ENCODE results near the gene PTPRN2. TPM values are rescaled to one million over a fixed set of nuclear protein-coding genes. Genes with fewer than 3 reads are reported as not detected.

The PTPRN2 gene
- polyA plus RNA-seq, 3 donors = 6.8 to 7.9 (median 7.2) TPM

DNA sequence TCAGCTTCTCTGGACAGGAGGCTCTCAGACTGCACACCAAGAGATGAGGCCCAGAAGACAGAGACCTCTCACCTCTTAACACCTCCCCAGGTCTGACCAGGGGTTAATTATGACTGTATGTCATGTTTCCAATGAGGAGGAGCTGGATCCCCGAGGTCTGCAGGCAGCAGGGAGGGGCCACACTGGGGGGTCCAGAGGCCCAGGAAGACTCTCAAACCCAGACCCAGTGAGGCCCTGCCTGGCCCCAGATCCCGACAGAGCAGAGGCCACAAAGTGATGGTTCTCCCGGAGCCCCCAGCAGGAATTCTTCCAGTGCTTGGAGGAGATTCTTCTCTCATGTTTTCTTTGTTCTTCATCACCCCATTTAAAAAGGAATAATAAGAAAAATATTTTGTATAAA, 28.8 kb downstream of the PTPRN2 start:
- DNase-seq (ENCODE audit: low read depth in 3 of 3, low spot score in 2 of 3) = no peak

- no peak for DNase-seq (ENCODE audit: low read depth in 3 of 3, low spot score in 2 of 3)
Measured at GRCh38 chr7:158557441-158557755, 30.2 kb downstream of the PTPRN2 start.

GRCh38 chr7:158556721-158557440, 30.7 kb downstream of the PTPRN2 start:
- DNase-seq (ENCODE audit: low read depth in 3 of 3, low spot score in 2 of 3) = no peak

DNA sequence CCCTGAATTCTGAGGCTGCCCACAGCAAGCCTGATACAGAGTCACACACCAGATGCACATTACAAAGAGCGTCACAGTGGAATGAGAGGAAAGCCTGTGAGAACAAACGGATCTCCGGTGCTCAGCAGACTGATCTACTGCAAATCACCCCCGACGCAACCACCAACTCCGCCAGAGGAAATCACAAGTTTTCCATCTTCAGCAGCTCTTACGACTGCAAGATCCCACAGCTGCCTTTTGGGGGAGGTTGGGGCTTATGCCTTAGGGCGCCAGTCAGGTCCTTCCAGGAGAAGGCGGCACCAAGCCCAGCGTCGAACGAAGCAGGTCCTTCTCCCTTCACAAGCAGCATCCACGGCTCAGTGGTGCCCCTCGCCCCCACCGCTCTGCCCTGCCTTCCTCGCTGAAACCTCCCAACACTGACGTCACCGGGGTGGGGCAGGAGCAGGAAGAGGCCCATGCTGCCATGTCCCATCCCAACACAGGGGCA, 32.5 kb downstream of the PTPRN2 start:
- DNase-seq (ENCODE audit: low read depth in 3 of 3, low spot score in 2 of 3) = no peak

GRCh38 chr7:158550886-158551452, 36.7 kb downstream of the PTPRN2 start:
- no peak for DNase-seq (ENCODE audit: low read depth in 3 of 3, low spot score in 2 of 3)

DNA sequence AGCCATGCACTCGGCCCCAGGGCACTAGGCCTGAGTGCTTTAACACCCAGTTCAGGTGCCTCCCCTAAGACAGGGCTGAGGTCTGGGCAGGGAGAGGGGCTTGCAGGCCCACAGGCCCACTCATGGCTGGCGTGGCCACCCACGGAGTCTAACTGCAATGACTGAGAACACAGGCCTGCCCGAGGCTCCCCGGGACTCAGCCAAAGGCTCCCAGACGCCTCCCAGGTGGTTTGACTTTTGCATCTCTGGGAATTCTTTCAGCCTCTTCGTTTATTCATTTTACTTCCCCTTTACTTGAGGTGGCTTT, 37.3 kb downstream of the PTPRN2 start:
- DNase-seq (ENCODE audit: low read depth in 3 of 3, low spot score in 2 of 3) = no peak

- peak in 2 of 3 donors; percentile 21 to 29 for DNase-seq (ENCODE audit: low read depth in 3 of 3, low spot score in 2 of 3)
Measured at GRCh38 chr7:158549616-158550393, 37.8 kb downstream of the PTPRN2 start.

- DNase-seq (ENCODE audit: low read depth in 3 of 3, low spot score in 2 of 3) = no peak
Measured at GRCh38 chr7:158549176-158549615, 38.4 kb downstream of the PTPRN2 start.

- DNase-seq (ENCODE audit: low read depth in 3 of 3, low spot score in 2 of 3) = no peak
Measured at GRCh38 chr7:158548726-158549125, 38.9 kb downstream of the PTPRN2 start.

DNA sequence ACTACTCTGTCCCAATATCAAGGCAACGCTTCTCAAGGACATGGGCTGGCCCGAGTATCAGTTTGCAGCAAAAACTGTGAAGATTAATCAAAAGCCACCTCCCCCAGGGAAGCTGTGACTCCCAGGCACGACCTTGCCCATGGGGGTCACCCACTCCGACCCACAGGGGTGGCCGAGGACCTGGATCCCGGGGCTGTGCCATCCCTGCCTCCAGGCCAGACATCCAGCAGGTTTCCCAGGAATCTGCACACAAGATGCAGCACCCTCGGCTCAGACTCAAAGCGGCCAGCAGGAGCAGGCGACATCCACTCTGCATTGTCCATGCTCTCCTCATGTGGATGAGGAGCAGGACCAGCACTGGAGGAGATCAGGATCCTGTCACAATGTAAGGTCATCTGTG, 39.8 kb downstream of the PTPRN2 start:
- DNase-seq (ENCODE audit: low read depth in 3 of 3, low spot score in 2 of 3) = no peak

GRCh38 chr7:158546626-158547025, 41.0 kb downstream of the PTPRN2 start:
- DNase-seq (ENCODE audit: low read depth in 3 of 3, low spot score in 2 of 3) = no peak

- DNase-seq (ENCODE audit: low read depth in 3 of 3, low spot score in 2 of 3) = no peak
Measured at GRCh38 chr7:158546214-158546613, 41.4 kb downstream of the PTPRN2 start.

DNA sequence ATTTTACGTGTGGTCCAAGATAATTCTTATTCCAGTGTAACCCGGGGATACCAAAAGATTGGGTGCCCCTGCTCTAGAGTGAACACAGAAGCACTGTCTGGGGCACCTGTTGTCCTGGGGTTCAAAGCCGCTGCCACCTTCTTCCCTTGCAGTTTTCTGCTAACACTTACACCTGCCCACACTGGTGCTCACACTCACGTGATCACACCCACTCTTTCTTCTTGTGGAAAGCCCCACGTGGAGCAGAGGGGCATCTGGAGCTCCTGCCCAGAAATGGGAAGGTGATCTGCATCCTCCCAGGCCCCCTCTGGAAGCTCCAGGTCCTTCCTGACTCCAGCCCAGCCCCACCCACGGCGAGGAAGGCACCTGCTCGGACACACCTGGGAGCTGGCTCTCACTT, 42.9 kb downstream of the PTPRN2 start:
- no peak for DNase-seq (ENCODE audit: low read depth in 3 of 3, low spot score in 2 of 3)

- DNase-seq (ENCODE audit: low read depth in 3 of 3, low spot score in 2 of 3) = no peak
Measured at GRCh38 chr7:158543840-158544239, 43.8 kb downstream of the PTPRN2 start.

- no peak for DNase-seq (ENCODE audit: low read depth in 3 of 3, low spot score in 2 of 3)
Measured at GRCh38 chr7:158542651-158543566, 44.7 kb downstream of the PTPRN2 start.

DNA sequence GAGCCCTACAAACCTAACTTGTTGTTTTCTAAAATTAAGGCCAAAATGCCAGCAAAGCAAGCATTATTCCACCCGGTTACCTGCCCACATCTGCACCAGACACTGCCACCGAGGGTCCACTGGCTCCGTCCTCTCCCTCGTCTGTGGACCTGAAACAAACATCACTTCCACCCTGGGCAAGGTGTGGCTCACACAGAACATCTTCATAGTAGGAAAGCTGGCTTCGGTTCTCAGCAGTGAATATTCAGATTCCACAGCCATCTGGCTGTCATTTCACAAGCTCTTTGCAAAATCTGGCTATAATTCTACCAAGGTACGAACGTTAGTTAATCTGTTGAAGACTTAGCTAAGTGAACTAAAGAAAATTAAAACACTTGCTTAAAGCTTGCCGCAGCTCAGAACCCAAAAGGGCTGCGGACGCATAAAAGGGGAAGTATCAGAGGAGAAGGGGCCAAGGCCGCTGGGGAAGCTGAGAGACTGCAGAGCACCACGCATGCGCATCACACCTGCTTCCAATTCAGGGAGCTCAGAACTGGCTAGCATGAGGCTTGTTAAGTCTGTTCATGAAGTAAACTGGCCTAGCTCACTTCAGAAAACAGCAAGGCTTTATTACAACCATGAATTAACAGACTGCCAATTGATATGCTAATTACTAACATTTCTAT, 46.1 kb downstream of the PTPRN2 start:
- DNase-seq (ENCODE audit: low read depth in 3 of 3, low spot score in 2 of 3) = no peak

- no peak for DNase-seq (ENCODE audit: low read depth in 3 of 3, low spot score in 2 of 3)
Measured at GRCh38 chr7:158539711-158540146, 47.9 kb downstream of the PTPRN2 start.

DNA sequence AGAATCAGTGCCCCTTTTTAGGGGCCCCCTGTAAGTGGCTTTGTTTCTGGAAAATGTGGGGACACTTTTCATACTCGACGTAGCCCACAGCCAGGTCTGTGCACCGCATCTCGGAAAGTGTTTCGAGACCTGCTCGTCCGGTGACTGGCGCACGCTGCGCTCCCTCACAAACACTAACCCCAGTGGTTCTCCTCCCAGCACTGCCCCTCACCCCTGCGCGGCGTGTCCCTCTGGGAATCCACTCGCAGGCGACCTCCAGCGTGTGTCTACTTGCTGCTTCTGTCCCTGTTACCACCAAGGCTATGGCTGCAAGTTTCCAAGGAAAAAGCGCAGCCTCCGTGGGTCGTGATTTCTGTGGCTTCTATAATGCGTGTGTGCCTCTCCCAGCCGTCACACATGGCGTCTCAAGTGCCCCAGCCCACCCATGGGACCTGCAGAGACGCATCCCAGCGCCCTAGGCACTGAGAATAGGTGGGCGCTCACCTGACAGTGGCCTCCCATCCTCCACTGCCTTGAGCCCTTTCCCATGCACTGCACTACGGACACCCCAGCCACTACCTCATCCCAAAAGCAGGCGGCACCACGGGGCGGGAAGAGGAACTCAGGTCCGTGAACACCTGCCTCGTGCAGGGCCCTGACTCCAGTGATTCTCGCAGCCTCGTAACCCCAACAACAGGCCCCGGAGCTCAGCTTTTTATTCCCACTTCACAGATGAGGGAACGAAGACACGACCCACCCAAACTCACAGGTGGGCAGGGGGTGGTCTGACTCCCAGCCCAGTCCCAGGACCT, 49.3 kb downstream of the PTPRN2 start:
- no peak for DNase-seq (ENCODE audit: low read depth in 3 of 3, low spot score in 2 of 3)

DNA sequence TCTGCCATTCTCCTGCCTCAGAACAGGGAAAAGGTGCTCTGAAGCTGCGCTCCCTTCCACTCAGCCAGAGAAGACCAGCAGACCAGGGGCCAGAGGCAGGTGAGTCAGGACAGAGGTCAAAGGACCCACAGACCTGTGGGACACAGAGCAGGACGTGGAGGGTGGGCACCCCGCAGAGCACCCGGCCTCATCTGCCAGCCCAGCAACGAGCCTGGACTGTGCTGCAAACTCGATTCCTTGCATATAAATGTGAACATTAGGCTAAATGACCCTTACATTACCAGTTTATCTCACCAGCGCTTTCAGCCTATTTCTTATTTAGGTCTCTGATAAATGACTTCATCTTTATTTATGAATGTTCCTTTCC, 50.1 kb downstream of the PTPRN2 start:
- DNase-seq (ENCODE audit: low read depth in 3 of 3, low spot score in 2 of 3) = no peak

Measured in right renal cortex interstitium (tissue), 3 donors.